A549 treated with CpdA at 1 μM for 4 hours (cell line): ENCODE measurements around the gene UBN2. TPM values are rescaled to one million over a fixed set of nuclear protein-coding genes. Genes with fewer than 3 reads are reported as not detected.

Experiments
- total RNA-seq: library from RNA; stranded (reverse); fragments of 200-300 nt; extraction: Qiagen RNA extraction; gene quantifications from 5 replicates; pipeline ENCODE4 v1.2.3, GENCODE V29; 2022; ENCODE audit warnings: low read depth

Gene UBN2
- total RNA-seq = 2.4 to 3.0 TPM (median 2.8 TPM) in 5 replicates

GRCh38 chr7:139230774-139231512, at the start of gene UBN2:
Gene UBN2, plus strand, starts transcription at chr7:139231237. Its CDS starts 248 bp downstream, at chr7:139231485.

GRCh38 chr7:139341058-139341775, 110.2 kb downstream of the UBN2 start, which contains the start of gene FMC1:
Gene FMC1, plus strand, starts transcription at chr7:139341337. Its CDS starts 48 bp downstream, at chr7:139341385.

Other genes with a start within 250 kb of the UBN2 start
- 6.3 to 8.3 TPM (median 7.3 TPM) in 5 replicates for gene KIAA1549, start 249.8 kb upstream of the UBN2 start, total RNA-seq
- 3.3 to 8.2 TPM (median 6.0 TPM) in 5 replicates for gene ZC3HAV1L, start 195.2 kb upstream of the UBN2 start, total RNA-seq
- gene ZC3HAV1, start 121.5 kb upstream of the UBN2 start, total RNA-seq = 28.0 to 34.8 TPM (median 29.4 TPM) in 5 replicates
- 16.4 to 40.6 TPM (median 30.2 TPM) in 5 replicates for gene FMC1, start 110.1 kb downstream of the UBN2 start, total RNA-seq
- 39.6 to 42.7 TPM (median 40.8 TPM) in 5 replicates for gene LUC7L2, start 128.7 kb downstream of the UBN2 start, total RNA-seq